GM21381 (cell line): ENCODE data around the gene SLC39A12.

Experiments
- ATAC-seq: cut with Tn5 transposase; IDR thresholded peaks from one replicate; pipeline ENCODE4 v1.9.1; 2021; ENCODE audit warnings: mild to moderate bottlenecking, moderate library complexity; ENCODE audit not compliant: unreplicated experiment

Gene SLC39A12

GRCh38 chr10:17961551-17962422 lies 10.1 kb downstream of the SLC39A12 start:
- ATAC-seq: no peak

- no peak for ATAC-seq
Measured at GRCh38 chr10:17963431-17963830, 11.7 kb downstream of the SLC39A12 start.

- no peak for ATAC-seq
Measured at GRCh38 chr10:17965649-17966235, 14.0 kb downstream of the SLC39A12 start.

- no peak for ATAC-seq
Measured at GRCh38 chr10:17974505-17974904, 22.8 kb downstream of the SLC39A12 start.

DNA sequence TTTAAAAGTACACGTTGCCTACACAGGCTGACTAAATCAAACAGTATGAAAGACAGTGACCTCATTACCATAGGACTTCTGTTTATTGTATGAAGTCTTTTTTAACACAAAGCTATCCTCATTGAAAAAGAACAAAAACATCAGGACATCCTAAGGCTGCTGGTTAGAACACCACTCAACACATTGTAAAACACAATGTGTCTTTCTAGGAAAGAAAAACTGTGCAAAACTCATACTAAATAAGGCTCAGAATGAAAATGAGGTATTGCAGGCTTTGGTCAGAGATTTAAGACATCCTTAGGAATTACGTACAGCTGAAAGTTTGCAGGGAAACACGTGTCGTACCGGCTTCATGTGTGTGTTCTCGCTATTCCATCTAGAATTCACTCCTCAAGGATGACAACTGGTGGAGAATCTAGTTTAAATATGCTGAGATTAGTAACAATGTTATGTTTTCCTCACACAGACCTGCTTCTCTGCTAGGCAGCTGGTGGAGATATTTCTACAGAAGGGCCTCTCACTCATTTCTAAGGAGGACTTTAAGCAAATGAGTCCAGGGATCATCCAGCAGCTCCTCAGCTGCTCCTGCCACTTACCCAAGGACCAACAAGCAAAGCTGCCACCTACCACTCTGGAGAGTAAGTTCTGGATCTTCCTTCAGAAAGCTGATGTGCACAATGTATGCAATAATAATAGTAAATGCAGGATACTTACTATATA lies 29.3 kb downstream of the SLC39A12 start:
- no peak for ATAC-seq

DNA sequence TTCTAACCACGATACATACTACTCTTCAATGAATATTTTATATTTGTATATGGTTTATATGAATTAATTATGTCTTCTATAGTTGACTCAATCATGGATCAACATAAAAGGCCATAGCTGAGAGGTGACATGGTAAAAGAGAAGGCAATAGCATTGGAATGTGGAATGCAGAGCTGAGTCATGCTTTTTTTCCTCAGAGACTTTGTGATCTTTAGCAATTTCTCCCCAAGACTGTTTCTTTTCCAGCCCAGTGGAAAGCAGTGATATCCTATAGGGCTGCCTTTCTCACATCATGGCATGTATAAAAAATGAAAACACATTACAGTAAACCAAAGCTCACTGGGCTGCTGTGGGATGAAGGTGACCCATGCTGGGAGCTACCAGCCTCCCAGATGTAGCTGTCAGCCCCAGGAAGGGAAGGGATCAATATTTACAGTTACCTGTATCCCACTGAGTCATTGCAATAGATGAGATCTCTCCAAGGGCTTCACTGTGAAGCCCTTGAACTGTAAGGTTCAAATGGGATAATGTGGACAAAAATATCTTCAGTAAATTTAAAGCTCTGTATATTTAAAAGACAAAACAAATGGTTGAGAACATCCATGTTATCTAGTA lies 30.2 kb downstream of the SLC39A12 start:
- ATAC-seq: no peak

GRCh38 chr10:17984056-17984455 lies 32.3 kb downstream of the SLC39A12 start:
- ATAC-seq: peak; percentile 60

GRCh38 chr10:17984563-17984962 lies 32.8 kb downstream of the SLC39A12 start:
- ATAC-seq: no peak

DNA sequence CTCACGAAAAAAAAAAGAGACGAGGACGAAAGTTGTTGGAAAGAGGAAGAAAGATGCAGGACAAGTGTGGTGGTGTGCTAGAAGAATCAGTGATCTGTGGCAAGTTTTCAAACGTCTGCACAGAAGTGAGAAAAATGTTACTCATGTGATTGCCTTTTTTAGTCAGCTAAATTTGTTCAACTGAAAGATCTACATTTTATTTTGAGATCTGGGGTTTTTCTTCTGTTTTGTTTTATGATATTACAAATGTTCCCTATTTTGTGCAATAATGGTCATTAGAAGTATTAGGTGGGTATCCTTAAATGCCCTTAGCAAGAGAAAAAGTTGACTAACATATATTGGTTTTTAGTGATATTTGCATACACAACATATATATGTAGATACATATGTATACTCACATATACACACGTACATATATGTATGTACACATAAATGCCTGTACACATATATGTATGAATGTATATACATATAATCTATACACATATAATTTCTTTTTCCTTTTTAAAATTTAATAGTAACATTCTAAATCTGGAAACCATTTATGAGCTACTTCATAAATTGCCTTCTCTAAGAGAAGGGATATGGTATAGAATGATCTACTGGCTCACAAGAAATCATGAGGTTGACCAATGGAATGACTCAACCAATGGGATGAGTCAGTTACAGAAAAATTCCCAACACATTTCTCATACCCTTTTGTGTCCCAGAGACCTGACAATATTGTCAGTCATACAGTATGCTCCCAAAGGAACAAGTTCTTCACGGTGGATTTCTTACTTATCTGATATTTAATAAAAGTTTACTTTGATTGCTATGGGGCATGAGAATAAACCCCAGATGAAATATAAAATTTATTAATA lies 38.4 kb downstream of the SLC39A12 start:
- peak; percentile 68 for ATAC-seq

- ATAC-seq: no peak
Measured at GRCh38 chr10:17992266-17992665, 40.5 kb downstream of the SLC39A12 start.

DNA sequence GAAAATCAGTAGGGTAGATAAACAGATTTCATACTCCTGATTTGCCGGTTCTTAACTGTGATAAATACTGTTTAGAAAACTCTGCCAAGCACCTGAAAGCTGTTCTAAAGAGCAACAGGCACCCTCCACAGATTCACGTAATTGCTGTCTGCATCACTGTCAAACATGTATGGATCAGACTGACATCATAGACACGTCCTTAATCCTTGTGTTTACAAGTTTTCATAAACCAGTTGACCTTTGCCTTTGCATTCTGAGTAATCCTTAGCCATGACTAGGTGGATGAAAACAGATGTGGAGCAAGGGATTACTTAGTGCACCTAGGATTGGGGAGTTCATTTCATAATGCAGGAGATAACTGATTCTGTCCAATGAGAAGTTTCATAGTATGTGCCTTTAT lies 41.6 kb downstream of the SLC39A12 start:
- ATAC-seq: no peak

DNA sequence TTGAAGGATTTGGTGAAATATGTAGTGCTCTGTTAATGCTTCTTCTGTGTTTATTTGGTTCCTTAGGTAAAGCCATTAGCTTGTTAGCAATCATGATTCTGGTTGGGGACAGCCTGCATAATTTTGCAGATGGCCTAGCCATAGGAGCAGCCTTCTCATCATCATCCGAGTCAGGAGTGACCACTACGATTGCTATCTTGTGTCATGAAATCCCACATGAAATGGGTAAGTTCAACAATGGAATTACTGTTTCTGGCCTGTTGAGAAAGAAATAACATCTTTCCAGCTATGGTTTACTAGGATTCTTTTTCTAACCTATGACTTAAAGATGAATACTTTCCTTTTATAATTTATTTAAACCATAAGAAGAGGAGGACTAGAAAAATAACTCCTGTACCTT lies 48.9 kb downstream of the SLC39A12 start:
- ATAC-seq: no peak

GRCh38 chr10:18005445-18005780 lies 53.7 kb downstream of the SLC39A12 start:
- ATAC-seq: no peak

DNA sequence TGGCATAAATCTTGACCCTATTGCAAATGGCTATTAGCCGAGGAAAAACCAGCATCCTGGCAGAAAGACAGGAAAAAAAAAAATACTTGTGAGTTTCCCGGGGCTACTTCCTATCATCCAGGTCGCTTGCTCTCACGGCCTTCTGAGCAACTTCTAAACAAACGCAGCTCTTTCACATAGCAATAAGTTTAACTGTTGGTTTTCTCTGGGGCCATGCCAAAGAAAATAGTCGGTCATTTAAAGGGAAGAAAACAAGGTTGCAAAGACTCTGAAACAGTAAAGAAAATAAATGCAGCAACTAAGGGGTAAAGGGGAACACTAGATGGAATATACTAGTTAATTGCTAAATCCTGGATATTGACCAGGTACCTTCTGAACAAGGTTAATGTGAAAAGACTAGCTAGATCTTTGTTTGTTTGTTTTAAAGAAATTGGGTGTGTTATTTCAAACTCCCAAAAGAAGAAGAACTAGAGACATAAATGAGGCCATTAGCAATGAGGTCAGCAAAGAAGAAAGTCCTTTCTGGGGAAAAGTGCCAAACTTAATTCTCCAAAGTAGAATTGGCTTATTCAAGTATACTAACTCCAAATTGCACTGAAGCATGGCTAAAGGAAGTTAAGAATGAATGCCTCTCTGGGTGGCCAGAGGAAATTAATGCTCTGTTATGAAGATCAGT lies 54.2 kb downstream of the SLC39A12 start:
- ATAC-seq: no peak

DNA sequence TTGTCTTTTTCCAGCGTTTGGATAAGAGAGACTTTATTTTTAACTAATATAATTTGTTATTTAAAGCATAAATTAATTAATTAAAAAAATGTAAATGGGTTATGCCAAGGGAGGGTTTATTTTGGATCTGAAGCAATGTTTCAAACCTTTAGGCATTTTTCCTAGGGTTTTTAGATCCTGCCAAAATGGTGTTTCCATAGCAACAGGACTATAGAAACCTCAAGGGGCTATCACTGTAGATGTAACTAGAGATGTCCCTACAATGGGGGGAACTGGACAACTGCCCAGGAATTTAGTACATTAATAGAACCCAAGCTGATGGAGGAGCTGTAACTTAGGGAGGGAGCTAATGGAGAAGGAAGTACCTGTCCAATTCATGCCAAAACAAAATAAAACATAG lies 57.3 kb downstream of the SLC39A12 start:
- ATAC-seq: no peak

GRCh38 chr10:18010050-18010449 lies 58.3 kb downstream of the SLC39A12 start:
- no peak for ATAC-seq

GRCh38 chr10:18020523-18020922 lies 68.8 kb downstream of the SLC39A12 start:
- ATAC-seq: no peak

GRCh38 chr10:18021725-18022480 lies 70.2 kb downstream of the SLC39A12 start:
- ATAC-seq: no peak
